Frontal cortex (tissue), 4 donors: ENCODE data around the gene RER1. TPM values are rescaled to one million over a fixed set of nuclear protein-coding genes. Genes with fewer than 3 reads are reported as not detected.
A peak's percentile ranks its signal among the peaks of the same experiment; 100 is the strongest.

Experiments
- DNase-seq, 2 donors: peaks; one replicate each; pipeline ENCODE4 v3.0.0; 2012; ENCODE audit warnings: low spot score in 2 of 2
- FAIRE-seq: peaks from 2 replicates; lab custom pipeline; 2012; peaks lifted over from hg19 to GRCh38; lab: Jason Lieb, UNC
- total RNA-seq: library from RNA; depleted of rRNA; stranded (reverse); fragments of >200 nt; gene quantifications from one replicate; pipeline ENCODE4 v1.2.3, GENCODE V29; 2014
- donor health status: control.
- donor health status: control.
- donor health status: control.

RER1 gene, protein sequence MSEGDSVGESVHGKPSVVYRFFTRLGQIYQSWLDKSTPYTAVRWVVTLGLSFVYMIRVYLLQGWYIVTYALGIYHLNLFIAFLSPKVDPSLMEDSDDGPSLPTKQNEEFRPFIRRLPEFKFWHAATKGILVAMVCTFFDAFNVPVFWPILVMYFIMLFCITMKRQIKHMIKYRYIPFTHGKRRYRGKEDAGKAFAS
- 29.8 TPM for total RNA-seq

DNA sequence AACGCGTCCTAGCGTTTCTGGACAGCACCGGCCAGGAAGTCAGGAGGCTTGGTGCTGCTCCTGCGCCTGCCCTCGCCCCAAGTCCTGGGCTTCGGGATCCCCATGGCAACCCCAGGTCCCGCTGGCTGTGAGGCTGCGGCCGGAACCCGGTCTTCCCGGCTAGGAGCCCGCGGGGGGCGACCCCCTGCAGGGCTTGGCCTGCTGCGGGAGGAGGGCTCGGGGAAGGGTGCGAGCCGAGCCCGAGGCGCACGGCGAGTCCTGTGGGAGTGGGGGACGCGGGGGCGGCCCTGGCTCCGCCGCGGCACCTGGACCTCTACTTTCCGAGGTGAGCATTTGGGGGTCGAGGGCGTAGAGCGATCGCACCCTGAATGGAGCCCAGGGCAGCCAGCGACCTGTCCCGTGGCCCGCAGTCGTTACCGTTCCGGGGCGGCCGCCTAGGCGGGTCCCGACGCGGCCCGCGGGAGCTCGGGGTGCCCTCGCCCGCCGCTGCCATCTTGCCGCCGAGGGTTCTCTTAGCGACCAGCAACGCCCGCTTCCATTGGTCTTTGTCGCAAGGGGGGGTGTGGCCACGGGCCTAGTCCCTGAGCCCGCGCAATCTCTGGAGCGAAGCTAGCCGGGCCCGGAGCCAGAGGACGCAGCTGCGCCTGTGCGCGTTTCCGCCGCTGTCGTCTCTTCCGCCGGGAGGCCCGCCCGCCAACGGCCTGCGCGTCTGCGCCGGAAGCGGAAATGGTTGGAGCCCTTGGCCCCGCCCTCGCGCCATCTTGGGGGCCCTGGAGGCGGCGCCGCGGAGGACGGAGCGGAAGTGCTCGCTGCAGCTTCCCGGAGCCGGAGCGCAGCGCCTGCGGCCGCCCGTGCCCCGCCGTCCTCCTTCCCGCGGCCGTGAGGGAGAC is at the start of gene RER1, which contains the start of gene MORN1:
Gene RER1 (plus strand): TSS at position 801 of the 890 bp plus-strand sequence. CDS start 3,950 bp downstream, outside the sequence.
Gene MORN1 (minus strand): TSS at position 514 of the 890 bp plus-strand sequence. CDS start 21 bp downstream, at position 493.
- FAIRE-seq (peak; percentile 61), DNase-seq (peak; percentile 99 to 100)

DNA sequence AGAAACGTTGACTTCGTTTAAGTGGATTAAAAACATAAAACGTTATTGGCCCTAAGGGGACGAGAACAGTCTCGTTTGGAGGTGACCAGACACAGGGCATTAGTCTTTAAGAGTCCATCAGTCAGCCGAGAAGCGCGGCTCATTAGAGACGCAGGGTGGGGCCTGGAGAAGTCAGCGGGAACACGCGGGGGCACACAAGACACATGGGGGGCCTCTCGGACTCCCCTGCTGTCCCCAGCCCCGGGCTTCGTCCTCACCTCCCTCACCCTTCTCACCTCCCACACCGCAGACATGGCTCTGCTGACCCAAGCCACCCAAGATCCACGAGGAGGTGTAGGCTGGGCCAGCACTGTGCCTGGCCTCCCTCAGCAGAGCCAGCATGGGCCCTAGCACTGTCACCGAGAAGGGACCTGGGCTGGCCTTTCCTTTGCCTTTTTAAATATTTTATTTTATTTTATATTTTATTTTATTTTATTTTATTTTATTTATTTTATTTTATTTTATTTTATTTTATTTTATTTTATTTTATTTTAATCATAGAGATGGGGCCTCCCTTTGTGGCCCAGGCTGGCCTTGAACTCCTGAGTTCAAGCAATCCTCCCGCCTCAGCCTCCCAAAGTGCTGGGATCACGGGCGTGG is 49.1 kb upstream of the RER1 start:
- FAIRE-seq (no peak), DNase-seq (no peak)

DNA sequence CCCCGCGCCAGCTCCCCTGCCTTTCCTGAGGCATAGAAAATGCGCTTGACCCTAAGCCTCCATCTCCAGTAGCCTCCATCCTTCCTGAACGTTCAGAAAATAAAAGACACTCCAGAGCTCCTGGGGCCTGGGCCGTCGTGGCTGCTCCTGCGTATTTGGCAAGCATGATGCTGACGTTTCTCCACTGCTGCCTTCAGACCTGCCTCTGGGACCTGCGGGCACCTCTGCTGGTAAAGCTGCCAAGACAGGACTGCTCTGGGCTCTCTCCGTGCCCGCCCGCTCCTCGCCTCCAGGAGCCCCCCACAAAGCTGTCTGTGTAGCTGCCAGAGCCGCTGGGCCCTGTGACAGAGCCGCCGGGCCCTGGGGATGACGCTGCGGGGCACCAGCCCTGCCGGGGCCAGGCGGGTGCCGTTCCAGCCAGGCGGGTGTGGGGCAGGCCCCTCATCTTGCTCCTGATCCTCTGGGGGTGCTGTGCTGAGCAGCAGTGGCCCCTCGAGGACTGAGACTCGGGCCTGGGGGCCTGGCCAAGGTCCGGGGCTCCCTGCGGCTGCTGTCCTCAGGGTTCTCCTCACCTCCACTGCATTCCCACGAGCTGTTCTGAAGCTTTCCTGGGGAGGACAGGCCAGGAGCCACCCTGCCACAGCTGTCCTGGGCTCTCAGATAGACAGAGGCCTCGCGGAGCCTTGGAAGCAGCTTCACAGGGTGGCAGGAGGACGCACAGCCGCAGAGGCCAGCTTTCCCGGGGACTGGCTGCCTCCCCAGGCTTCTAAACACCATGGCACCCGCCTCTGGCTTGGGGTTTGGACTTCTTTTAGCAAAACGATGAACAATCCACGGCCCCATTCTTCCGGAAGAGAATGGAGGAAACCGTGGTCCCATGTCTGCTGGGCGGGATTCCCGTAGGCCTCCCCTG is 48.4 kb upstream of the RER1 start:
- DNase-seq (no peak), FAIRE-seq (no peak)

DNA sequence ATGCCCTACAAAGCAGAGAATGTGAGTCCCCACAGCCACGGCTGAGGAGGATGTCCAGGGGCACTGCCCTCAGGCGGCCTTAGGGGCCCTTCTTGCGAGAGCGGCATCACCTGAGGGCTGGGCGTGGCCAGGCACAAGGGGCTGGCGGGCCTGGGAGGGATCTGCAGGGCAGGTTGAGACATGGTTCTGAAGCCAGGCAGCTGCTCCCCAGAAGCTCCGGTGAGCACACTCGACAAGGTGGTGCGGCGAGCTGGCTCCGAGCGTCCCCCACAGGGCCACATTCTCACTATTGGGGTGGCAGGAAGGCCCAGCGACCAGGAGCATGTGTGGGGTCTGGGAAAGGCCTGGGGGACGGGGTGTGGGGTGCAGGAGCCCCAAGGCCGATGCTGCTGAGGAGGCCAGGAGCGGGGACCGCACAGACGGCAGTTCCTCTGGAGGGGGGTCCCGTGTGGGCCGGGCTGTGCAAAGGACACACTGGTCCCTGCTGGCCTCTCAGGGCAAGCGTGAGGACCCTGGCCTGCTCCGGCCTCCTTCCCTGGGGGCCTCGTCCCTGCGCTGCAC is 47.4 kb upstream of the RER1 start:
- DNase-seq (no peak), FAIRE-seq (no peak)

DNA sequence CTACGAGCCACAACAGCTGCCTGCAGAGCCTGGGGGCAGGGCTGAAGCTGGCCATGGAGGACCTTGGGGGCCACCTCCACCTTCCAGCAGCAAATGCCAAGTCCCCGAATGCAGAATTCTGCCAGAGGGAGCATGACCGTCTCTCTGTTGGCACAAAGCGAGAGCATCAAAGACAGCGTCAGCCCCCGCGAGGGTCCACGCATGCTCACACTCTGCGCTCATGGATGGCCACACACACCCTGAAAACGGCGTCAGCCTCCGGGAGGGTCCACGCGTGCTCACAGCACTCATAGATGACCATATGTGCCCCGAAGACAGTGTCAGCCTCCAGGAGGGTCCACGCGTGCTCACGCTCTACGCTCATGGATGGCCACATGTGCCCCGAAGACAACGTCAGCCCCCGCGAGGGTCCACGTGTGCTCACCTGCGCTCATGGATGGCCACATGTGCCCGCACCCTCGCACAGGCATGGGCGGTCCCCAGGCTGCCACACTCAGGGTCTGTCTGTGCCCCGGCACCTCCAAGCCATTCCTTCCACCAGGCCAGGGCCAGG is 46.8 kb upstream of the RER1 start:
- FAIRE-seq (no peak), DNase-seq (no peak)

DNA sequence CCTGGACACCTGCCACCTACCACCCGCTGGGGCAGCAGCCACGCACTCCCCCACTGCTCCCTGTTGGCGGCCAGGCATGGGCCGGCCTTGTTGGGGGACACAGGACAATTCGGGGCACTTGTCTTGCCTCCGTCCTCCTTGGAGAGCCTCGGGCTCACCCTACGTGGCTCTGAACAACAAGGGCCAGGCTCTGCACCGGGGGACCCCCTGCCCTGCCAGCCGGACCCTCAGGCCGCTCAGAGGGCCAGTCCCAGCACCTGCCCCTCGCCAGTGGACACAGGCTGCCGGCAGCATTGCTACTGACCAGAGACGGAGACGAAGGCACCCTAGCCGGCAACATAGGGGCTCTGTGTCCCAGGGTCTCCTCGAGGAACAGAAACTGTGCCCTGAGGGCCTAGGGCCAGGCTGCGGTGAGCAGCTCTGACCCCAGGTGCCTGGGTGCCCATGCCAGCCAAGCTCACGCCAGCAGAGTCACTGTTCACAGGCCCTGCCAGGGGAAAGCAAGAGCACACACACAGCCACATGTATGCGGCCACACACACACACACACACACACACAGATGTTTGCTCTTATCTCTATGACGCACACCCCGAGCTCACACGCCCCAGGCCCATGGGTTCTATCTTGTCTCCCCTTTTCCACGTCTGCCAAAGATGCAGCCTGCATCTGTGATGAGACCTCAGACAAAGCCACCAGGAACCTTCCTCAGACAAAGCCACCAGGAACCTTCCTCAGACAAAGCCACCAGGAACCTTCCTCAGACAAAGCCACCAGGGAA is 46.2 kb upstream of the RER1 start:
- DNase-seq (no peak), FAIRE-seq (no peak)

DNA sequence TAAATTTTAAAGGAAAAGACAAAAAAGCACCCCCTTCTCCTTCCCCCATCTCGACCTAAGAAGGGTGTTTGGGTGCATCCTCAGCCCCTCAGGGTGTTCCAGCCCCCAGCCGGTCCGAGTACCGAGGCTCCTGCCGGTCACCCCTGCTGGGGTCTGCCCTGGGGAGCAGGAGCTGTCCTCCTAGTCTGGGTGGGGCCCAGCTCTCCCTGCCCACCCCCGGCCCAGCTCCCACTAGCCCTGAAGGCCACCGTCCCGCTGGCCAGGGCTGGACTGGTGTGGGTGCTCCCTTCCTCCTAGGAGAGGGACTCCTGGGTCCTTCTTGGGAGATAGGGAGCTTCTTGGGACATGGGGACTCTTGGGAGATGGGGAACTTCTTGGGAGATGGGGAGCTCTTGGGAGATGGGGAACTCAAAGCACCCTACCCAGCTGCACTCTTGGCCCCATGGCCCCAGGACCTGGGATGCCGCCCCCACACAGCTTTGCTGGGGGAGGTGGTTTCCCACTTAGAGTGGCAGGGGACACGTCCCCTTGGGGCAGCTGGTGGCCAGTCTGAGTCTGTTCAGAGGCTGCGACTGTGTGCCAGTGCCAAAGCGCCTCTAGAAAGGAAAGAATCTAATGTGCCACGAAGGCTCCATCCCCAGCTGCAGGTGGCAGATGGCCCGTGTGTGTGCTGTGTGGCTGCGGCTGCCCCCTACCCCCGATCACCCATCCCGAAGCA is 44.8 kb upstream of the RER1 start:
- DNase-seq (no peak), FAIRE-seq (no peak)

DNA sequence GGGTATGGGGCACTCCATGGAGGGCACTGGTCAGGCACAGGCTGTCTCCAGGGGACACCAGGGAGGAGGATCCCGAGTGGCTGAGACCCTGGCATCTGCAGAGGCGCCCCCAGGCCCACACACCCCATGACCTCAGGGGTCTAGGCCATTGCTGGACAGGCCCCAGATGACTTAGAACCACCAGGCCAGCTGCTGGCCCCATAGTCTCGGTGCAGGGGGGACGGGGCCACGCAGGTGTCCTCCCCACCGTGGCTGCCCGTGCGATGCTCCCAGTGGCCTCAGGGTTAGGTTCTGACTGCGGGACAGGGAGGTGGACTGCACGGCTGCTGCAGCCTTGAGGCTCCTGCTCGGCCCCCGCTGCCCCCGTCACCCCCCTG is 44.2 kb upstream of the RER1 start:
- FAIRE-seq, result no peak
- no peak for DNase-seq

DNA sequence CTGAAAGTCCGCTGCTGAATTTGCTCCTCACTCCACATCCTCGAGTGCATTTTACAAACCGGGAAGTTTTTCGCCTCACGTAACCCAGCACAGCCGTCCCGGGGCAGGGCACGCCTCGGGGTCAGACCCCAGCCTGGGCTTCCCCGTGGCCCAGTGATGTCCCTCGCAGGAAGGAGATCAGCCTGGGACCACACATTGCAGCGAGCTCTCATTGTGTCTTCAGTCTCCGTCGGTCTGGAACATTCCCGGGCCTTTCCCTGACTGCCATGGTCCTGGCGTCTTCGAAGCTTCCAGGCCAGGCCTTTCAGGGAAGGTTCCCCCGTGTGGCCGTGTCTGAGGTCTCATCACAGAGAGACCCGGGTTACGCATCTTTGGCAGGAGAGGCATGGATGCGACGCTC is 43.7 kb upstream of the RER1 start:
- no peak for FAIRE-seq
- no peak for DNase-seq

DNA sequence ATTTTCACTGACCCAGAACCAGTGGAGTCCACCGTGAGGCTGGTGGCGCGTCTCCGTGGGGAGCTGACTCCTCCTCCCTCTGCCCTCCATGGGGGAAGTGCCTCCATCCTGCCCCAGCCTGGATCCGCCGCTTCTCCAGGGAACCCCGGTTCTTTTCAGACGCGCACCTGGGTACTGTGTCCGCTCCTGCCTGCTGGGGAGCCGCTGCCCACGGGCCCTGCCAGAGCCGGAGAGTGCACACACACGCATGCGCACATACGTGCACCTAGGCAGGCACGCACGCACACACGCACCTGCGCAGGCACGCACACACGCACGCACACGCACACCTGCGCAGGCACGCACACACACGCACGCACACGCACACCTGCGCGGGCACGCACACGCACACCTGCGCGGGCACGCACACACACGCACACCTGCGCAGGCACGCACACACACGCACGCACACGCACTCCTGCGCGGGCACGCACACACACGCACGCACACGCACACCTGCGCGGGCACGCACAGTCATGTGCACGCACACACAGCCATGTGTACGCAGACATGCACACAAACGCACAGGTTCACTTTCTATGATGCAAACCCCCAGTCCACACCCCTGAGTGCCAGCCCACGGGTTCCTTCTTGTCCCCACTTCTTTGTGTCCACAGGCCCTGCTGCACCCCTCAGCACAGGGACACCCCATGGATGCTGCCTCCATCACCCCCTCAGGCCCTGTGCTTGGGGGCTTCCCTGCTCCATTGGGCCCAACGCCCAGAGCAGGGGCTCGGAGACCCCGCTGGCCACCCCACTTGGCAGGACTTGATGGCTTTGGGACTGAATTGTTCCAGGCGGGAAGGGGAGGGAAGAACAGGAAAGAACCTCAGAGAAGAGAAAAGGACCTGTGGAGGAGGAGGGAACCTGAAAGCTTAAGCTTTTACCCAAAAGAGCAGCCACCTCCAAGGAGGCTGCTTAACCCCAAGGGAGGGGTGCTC is 43.0 kb upstream of the RER1 start:
- no peak for FAIRE-seq
- no peak for DNase-seq

DNA sequence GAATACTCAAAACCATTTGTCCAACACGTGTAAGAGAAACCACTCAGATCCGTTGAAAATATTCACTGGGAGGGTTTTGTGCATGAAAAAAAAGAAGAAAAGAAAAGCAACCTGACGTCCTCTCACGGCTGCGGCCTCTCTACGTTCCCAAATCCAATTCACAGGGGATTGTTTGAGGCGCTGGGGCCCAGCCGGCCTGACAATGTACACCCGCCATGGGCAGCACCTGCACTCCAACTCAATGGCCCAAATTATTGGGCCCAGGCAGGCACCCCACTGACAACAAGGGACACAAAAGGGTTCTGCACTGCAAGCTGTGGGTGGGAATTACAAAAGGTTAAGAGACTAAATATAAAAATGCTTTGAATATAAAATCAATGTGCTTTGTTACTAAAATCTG is 41.8 kb upstream of the RER1 start:
- FAIRE-seq (no peak), DNase-seq (no peak)

DNA sequence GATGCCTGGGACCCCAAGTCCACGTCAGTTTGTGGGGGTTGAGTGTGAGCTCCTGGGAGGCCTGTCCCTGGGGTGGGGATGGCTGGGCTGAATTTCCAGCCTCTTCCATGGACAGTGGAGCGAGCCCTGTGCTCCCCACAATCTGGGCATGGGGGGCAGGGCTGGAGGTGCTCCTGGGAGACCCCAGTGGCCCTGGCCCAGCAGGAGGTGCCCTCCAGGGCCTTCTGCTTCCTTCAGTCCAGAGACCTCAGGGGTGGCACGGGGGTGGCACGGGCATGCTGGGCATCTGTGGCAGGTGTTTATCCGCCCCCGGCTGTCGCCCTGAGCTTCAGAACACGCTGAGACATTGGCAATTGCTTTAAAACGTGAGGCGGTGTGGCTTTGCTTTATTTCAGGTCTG is 41.1 kb upstream of the RER1 start:
- FAIRE-seq (no peak), DNase-seq (no peak)

DNA sequence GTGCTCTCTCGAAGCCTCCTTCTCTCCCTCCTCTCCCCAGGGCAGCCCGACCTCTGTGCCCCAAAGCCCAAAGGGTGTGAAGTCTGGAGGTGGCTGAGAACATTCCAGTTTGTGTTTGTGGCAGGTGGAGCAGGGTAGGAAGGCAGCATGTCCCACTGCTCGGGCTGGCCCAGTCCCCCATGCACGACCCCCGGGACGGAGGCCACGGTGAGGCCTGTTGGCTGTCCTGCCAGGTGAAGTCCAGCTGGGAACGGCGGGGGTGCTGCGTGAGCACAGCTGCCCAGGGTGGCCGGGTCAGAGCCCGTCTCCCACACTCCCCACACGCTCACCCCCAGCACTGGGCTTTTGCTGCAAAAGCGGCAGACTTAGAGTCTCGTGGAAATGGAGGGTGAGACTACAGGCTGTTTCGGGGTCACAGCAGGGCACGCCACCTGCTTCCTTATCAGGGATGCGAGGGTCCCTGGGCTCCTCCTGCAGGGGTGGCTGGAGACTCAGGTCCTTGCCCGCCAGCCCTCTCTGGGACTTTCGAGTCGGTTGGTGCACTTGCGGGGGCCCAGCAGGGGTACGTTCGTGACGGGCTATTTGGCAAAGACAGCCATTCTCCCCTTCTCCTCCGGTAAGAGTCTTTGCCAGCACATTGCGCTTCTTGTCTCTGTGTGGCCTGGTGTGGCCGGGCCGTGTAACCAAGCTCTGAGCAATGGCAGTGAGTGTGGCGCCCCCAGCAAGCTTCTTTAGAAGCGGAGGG is 40.6 kb upstream of the RER1 start:
- FAIRE-seq (no peak), DNase-seq (no peak)

DNA sequence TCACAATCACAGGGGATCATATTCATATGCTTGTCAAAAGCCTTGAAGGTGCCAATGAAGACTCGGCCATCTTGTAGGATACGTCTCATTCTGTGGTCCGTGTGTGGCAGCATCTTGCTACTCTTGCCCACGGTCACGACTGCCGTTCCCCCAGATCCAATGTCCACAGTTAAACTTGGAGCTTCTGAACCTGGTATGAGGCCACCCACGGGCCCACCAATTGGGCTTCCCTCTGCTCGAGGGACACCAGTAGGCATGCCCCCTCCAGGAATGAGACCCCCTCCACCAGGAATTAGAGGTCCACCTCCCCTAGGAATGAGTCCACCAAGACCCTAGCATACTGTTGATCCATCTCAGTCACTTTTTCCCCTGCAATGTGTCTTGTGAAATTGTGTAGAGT is 39.9 kb upstream of the RER1 start:
- DNase-seq (no peak), FAIRE-seq (no peak)

DNA sequence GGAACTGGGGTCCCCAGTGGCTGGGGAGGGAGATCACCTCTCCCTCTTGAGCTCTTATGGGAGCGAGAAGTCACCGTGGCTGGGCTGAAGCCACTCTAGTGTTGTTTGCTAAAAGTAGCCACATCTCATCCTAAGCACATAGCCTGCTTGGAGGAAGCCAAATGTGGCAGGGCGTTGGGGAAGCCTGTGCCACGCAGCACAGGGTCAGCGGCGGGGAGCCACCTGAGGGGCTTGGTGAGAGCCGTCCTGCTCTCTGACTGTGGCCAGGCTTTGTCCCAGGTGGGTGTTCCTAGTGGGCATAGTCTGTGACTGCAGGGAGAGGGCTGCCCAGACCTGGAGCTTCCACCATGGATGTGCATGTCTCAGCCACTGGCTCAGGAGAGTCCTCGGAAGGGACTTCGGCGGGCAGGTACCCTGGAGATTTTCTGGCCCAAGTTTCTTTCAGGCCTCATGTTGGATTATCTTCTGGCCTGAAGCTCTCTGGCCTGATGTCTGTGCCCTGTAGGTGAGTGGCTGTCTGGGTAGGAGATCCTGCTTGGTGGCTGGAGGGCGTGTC is 39.2 kb upstream of the RER1 start:
- FAIRE-seq (no peak), DNase-seq (no peak)
